Neural progenitor cell (in vitro differentiated cells): ENCODE measurements around the gene PER1.

Source experiments
- EZH2 ChIP-seq: fragments of 200-600 bp; sonication (generic); IDR thresholded peaks from 2 replicates; pipeline ENCODE4 v1.6.1; 2017; ENCODE audit warnings: antibody characterized with exemption, mild to moderate bottlenecking, moderate library complexity
- EZH2phosphoT487 ChIP-seq: fragments of 200-600 bp; sonication (generic); IDR thresholded peaks from 2 replicates; pipeline ENCODE4 v1.6.1; 2017; ENCODE audit warnings: antibody characterized with exemption
- TF ChIP-seq, protein P1 (sequence below): fragments of 200-600 bp; sonication (generic); IDR thresholded peaks from 2 replicates; pipeline ENCODE4 v1.5.1; 2017; ENCODE audit warnings: antibody characterized with exemption, mild to moderate bottlenecking

DNA sequence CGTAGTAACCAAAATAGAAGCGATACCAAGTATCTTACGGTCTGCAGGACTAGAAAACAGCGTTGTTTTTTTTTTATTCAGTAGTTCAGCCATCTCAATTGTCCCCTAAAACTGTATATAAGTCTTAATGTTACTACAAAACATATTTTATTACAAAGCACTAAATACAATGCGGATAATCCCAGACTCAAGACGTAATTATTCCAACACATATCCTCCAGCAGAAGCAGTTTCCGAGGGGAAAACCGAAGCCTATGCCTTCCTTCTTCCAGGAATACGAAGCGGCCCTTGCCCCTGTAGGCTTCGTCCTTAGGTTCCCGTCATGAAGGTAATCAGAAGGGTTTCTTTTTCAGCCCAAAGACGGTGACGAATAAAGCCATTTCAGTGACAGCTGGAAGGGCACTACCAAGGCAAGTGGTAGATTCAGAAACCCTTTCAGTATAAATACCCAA, 21.7 kb upstream of the PER1 start:
- TF ChIP-seq, protein P1, sequence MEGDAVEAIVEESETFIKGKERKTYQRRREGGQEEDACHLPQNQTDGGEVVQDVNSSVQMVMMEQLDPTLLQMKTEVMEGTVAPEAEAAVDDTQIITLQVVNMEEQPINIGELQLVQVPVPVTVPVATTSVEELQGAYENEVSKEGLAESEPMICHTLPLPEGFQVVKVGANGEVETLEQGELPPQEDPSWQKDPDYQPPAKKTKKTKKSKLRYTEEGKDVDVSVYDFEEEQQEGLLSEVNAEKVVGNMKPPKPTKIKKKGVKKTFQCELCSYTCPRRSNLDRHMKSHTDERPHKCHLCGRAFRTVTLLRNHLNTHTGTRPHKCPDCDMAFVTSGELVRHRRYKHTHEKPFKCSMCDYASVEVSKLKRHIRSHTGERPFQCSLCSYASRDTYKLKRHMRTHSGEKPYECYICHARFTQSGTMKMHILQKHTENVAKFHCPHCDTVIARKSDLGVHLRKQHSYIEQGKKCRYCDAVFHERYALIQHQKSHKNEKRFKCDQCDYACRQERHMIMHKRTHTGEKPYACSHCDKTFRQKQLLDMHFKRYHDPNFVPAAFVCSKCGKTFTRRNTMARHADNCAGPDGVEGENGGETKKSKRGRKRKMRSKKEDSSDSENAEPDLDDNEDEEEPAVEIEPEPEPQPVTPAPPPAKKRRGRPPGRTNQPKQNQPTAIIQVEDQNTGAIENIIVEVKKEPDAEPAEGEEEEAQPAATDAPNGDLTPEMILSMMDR = no peak
- TF ChIP-seq EZH2 (no peak), EZH2phosphoT487 (peak; percentile 5)
